Measurements from ENCODE around the gene BEAN1. TPM values are rescaled to one million over a fixed set of nuclear protein-coding genes. Genes with fewer than 3 reads are reported as not detected.

The BEAN1 gene
- total RNA-seq, 4 donors from 2014 or later, result 0.47 to 1.0 (median 0.54) TPM; not detected in 1

DNA sequence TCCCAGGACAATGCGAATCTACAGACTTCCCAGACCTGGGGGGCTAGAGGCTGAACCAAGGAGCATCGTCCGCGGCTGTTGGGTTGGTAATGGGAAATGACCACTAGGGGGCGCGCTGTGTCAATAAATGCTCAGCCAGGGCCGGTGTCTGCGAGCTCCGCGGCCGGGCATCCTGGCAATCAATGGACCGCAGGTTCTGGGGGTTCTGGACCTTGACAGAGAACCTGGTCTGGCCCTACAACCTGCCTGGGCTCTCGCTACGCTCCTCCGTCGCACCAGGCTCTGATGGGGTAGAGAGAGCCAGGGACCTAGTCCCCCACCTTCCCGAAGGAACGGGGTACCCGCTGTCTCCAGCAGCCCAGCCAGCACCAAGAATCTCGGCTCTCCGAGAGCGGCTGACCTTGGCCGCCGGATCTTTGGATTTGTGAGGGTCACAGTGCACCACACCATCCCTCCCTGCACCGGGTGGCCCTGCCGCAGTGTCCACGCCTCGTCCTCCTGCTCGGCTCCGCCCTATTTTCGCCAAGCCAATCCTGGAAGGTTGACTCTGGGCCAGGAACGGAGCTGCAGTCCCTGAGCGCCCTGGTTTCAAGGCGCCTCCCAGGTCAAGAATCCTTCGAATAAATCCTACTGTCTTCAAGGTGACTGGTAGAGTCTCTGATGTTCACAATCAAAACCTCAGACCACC is 20.4 kb upstream of the BEAN1 start:
- Histone ChIP-seq H3K4me3 (peak overlapping the region; percentile 25 to 56), H3K27ac (peak overlapping the region in 3 of 4 donors; percentile 21 to 60 (median 31)), H3K27me3 (no peaks in the 10 kb centered on the region), H3K36me3 (no peaks in the 10 kb centered on the region), H3K4me1 (peaks cover 0 to 16% (median 0%) of the 10 kb centered on the region in 3 donors), H3K9me3 (peaks cover 0 to 6% (median 0%) of the 10 kb centered on the region in 3 donors)
- TF ChIP-seq POLR2AphosphoS5 (IDR thresholded peaks at IDR 0.05) (no peak), EP300 (IDR thresholded peaks at IDR 0.05) (no peak), CTCF (IDR thresholded peaks at IDR 0.05) (peak in 3 of 4 experiments; percentile 80 to 93 (median 91)), POLR2A (IDR thresholded peaks at IDR 0.05) (no peak)
- WGBS, 2 donors (ENCODE audit: low coverage in 1 of 2), result no CpG with 5 or more reads among the region's 35 CpGs
- peak; percentile 86 for ATAC-seq

DNA sequence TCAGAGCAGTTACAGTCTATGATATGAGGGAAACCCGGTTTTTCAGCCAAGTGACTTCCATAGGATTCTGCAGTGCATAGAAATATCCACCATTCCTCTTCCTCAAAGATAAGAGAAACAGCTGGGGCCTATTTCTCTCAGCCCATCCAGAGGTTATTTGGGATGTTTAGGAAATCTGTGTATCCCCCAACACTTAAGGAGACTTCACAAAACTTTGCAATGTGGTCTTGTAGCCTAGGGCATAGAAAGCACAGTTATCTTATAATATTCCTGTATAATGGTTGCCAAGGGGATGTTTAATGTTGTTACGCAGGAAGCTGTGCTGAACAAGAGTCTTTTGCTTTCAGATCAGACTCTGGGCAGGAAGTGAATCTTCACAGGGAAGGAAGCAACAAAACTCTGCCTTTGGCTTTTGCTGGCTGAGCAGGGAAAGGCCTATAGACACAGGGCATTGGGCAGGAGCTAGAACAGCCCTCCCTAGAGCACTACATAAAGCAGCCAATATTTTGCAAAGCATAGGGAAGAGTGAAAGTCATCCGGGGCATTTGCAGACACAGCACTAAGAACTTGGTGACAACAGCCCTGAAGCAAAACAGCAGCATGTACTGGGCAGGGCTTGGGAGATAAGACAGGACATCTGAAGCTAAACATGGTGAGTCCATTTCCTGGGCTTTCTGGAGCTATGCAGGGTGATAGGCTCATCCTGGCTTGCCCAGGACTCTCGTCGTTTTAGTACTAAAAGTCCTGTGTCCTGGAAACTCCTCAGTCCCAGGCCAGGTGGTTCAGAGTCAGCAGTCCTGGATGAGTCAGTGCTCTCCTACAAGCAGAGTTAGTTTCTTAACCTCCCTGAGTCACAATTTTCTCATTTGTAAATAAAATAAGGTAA is 18.7 kb upstream of the BEAN1 start:
- no peak overlapping the region for H3K4me3 ChIP-seq
- TF ChIP-seq POLR2A (IDR thresholded peaks at IDR 0.05) (no peak), POLR2AphosphoS5 (IDR thresholded peaks at IDR 0.05) (no peak), CTCF (IDR thresholded peaks at IDR 0.05) (no peak), EP300 (IDR thresholded peaks at IDR 0.05) (no peak)
- peak; percentile 13 for ATAC-seq

GRCh38 chr16:66409156-66409555 is 17.9 kb upstream of the BEAN1 start:
- Histone ChIP-seq H3K27me3 (no peaks in the 10 kb centered on the region), H3K9me3 (peaks cover 0 to 6% (median 0%) of the 10 kb centered on the region in 3 donors), H3K4me3 (no peak overlapping the region), H3K36me3 (no peaks in the 10 kb centered on the region), H3K4me1 (peaks cover 0 to 13% (median 0%) of the 10 kb centered on the region in 3 donors), H3K27ac (no peak overlapping the region)
- no peak for ATAC-seq
- 63 to 71% methylated on average over 5 of the region's 5 CpGs for WGBS, 2 donors (ENCODE audit: low coverage in 1 of 2)
- TF ChIP-seq POLR2AphosphoS5 (IDR thresholded peaks at IDR 0.05), result no peak
- no peak for TF ChIP-seq CTCF (IDR thresholded peaks at IDR 0.05)

More for the DNA sequence above, 18.7 kb upstream of the BEAN1 start:
- Histone ChIP-seq H3K27ac (peak overlapping the region in 1 of 4 donors; percentile 14), H3K4me1 (peaks cover 0 to 13% (median 0%) of the 10 kb centered on the region in 3 donors), H3K36me3 (no peaks in the 10 kb centered on the region), H3K27me3 (no peaks in the 10 kb centered on the region), H3K9me3 (peaks cover 0 to 6% (median 0%) of the 10 kb centered on the region in 3 donors)
- WGBS, 2 donors (ENCODE audit: low coverage in 1 of 2), result 46 to 74% methylated on average over 5 of the region's 5 CpGs

GRCh38 chr16:66412182-66412581 is 14.9 kb upstream of the BEAN1 start:
- H3K36me3 ChIP-seq, result no peaks in the 10 kb centered on the region
- no peaks in the 10 kb centered on the region for H3K9me3 ChIP-seq
- no peak for TF ChIP-seq CTCF (IDR thresholded peaks at IDR 0.05)
- no peak for TF ChIP-seq EP300 (IDR thresholded peaks at IDR 0.05)
- TF ChIP-seq POLR2A (IDR thresholded peaks at IDR 0.05), result no peak
- TF ChIP-seq POLR2AphosphoS5 (IDR thresholded peaks at IDR 0.05), result no peak
- no peaks in the 10 kb centered on the region for H3K27me3 ChIP-seq
- peaks cover 0 to 2% (median 0%) of the 10 kb centered on the region in 3 donors for H3K4me1 ChIP-seq
- ATAC-seq, result no peak
- no peak overlapping the region for H3K4me3 ChIP-seq
- H3K27ac ChIP-seq, result no peak overlapping the region
